ENCODE results near the gene SLC13A2. TPM values are rescaled to one million over a fixed set of nuclear protein-coding genes. Genes with fewer than 3 reads are reported as not detected.

The SLC13A2 gene
- polyA plus RNA-seq, 3 donors: 0.03 to 0.09 TPM; not detected in 1

DNA sequence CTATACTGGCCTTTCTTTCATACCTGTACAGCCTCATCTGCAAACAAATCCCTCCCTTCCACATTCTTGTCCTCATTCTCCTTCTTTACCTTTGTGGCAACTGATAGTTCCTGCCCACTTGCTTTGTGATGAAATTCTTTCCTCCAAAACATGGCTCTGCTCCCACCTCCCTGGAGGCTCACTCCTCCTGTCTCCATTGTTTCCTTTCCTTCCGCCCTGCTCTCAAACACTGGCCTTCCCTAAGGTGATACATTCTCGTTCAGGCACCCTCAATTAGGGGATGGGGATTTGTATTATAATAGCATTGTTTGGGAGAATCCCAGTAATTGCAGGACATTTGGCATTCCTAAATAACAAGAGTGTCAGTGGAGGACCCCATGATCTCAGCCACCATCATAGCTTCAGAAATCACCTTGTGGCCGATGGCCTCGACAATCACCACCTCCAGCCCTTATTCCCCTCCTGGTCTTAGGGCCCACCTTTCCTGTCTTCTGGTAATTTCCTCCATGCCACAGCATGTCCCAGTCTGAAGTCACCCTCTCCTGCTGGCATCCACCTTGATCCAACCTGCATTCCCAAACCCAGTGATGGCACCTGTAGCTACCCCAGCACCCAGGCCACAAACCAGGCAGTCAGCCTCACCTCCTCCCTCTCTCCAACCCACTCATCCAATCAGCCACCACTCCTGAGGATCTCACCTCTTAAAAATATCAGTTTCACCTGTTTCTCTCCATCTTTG is 71.1 kb downstream of the SLC13A2 start:
- H3K27ac ChIP-seq (ENCODE audit: low read depth, low read length): no peak overlapping the region

GRCh38 chr17:28545141-28545503 is 71.7 kb downstream of the SLC13A2 start:
- WGBS, 3 donors: 71 to 85% (median 80%) methylated on average over 2 of the region's 2 CpGs
- no peak overlapping the region for H3K27ac ChIP-seq (ENCODE audit: low read depth, low read length)

More for the DNA sequence above, 71.1 kb downstream of the SLC13A2 start:
- 83 to 88% (median 86%) methylated on average over 4 of the region's 4 CpGs for WGBS, 3 donors

- WGBS, 3 donors: 72 to 77% (median 73%) methylated on average over 6 of the region's 6 CpGs
These were observed 72.5 kb downstream of the SLC13A2 start for GRCh38 chr17:28545787-28546415.

DNA sequence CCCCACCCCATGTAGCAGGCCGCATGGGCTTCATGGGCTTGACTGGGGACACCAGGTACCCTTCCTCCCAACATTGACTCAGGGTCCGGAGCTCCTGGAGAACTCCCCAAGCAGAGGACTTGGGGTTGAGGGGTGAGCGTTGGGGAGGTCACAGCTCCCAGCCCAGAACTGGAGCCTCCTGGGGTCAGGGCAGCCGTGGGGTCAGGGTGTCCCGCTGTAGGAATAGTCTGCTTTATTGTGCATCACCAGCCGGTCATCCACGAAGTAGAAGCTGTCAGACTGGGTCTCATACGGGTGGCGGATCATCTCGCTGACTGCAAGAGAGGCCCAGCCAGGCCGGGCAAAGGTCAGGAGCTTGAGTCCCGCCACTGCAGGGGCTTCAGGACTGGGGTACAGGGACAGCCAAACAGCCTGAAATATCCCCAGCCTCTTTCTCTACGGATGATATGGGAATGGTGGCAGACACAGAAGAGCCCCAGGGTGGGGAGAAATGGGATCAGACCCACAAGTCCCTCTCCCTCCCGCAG is 73.7 kb downstream of the SLC13A2 start:
- H3K27ac ChIP-seq (ENCODE audit: low read depth, low read length): no peak overlapping the region
- 86 to 91% (median 89%) methylated on average over 14 of the region's 14 CpGs for WGBS, 3 donors

More at GRCh38 chr17:28545787-28546415, 72.5 kb downstream of the SLC13A2 start:
- H3K27ac ChIP-seq (ENCODE audit: low read depth, low read length): no peak overlapping the region

Other genes with a start within 250 kb of the SLC13A2 start
- 10 to 100 TPM in 1 of 3 donors, 1 to 10 TPM in 2; 3.6 to 56.1 (median 4.9) TPM for gene TMEM97, start 154.4 kb upstream of the SLC13A2 start, polyA plus RNA-seq
- 10 to 100 TPM; 27.9 to 67.0 (median 66.0) TPM for gene IFT20, start 138.2 kb upstream of the SLC13A2 start, polyA plus RNA-seq
- gene TNFAIP1, start 137.9 kb upstream of the SLC13A2 start, polyA plus RNA-seq: 10 to 100 TPM; 18.1 to 38.0 (median 22.9) TPM
- gene POLDIP2, start 116.1 kb upstream of the SLC13A2 start, polyA plus RNA-seq: 10 to 100 TPM; 55.1 to 89.6 (median 58.5) TPM
- gene SEBOX, start 108.4 kb upstream of the SLC13A2 start, polyA plus RNA-seq: not detected
- 1 to 10 TPM; 2.1 to 6.9 (median 2.1) TPM for gene VTN, start 103.3 kb upstream of the SLC13A2 start, polyA plus RNA-seq
- gene SARM1, start 102.0 kb upstream of the SLC13A2 start, polyA plus RNA-seq: 10 to 100 TPM in 1 of 3 donors, 1 to 10 TPM in 2; 3.7 to 13.1 (median 9.8) TPM
- 1 to 10 TPM; 1.2 to 5.3 (median 3.9) TPM for gene SLC46A1, start 67.4 kb upstream of the SLC13A2 start, polyA plus RNA-seq
- under 1 TPM in 2 of 3 donors, not detected in 1; 0.01 to 0.03 TPM for gene FOXN1, start 32.7 kb downstream of the SLC13A2 start, polyA plus RNA-seq
- 10 to 100 TPM; 12.5 to 16.6 (median 15.0) TPM for gene UNC119, start 79.0 kb downstream of the SLC13A2 start, polyA plus RNA-seq
- 10 to 100 TPM; 18.9 to 60.3 (median 24.8) TPM for gene PIGS, start 97.9 kb downstream of the SLC13A2 start, polyA plus RNA-seq
- 10 to 100 TPM in 2 of 3 donors, 1 to 10 TPM in 1; 5.4 to 59.0 (median 23.8) TPM for gene ALDOC, start 103.3 kb downstream of the SLC13A2 start, polyA plus RNA-seq
- 1 to 10 TPM; 1.5 to 3.3 (median 2.9) TPM for gene SPAG5, start 125.4 kb downstream of the SLC13A2 start, polyA plus RNA-seq
- gene RSKR, start 140.5 kb downstream of the SLC13A2 start, polyA plus RNA-seq: 1 to 10 TPM; 1.8 to 3.3 (median 2.9) TPM
- gene BLTP2, start 171.5 kb downstream of the SLC13A2 start, polyA plus RNA-seq: 10 to 100 TPM; 19.6 to 42.6 (median 33.7) TPM
- 10 to 100 TPM; 31.0 to 45.5 (median 40.4) TPM for gene SDF2, start 188.3 kb downstream of the SLC13A2 start, polyA plus RNA-seq
- 10 to 100 TPM; 16.3 to 33.9 (median 33.6) TPM for gene SUPT6H, start 188.6 kb downstream of the SLC13A2 start, polyA plus RNA-seq
- gene PROCA1, start 238.2 kb downstream of the SLC13A2 start, polyA plus RNA-seq: 1 to 10 TPM in 2 of 3 donors, under 1 TPM in 1; 0.35 to 2.9 (median 1.2) TPM
- 100 to 1,000 TPM in 1 of 3 donors, 10 to 100 TPM in 1, 1 to 10 TPM in 1; 7.9 to 125 (median 38.3) TPM for gene RAB34, start 244.2 kb downstream of the SLC13A2 start, polyA plus RNA-seq
- gene RPL23A, start 246.3 kb downstream of the SLC13A2 start, polyA plus RNA-seq: 1,000 to 10,000 TPM in 2 of 3 donors, 100 to 1,000 TPM in 1; 866 to 1,848 (median 1,584) TPM